HG03469 (cell line): ENCODE results near the gene PPARD.
"Not testable (repeated sequence)": the region's sequence is repeated elsewhere in the genome, so short reads cannot be mapped to it uniquely, and the experiment has no call there.

ENCODE experiments used
- ATAC-seq: cut with Tn5 transposase; IDR thresholded peaks from one replicate; pipeline ENCODE4 v1.9.1; 2021; ENCODE audit warnings: mild to moderate bottlenecking, moderate library complexity, moderate number of reproducible peaks; ENCODE audit not compliant: unreplicated experiment

PPARD gene

DNA sequence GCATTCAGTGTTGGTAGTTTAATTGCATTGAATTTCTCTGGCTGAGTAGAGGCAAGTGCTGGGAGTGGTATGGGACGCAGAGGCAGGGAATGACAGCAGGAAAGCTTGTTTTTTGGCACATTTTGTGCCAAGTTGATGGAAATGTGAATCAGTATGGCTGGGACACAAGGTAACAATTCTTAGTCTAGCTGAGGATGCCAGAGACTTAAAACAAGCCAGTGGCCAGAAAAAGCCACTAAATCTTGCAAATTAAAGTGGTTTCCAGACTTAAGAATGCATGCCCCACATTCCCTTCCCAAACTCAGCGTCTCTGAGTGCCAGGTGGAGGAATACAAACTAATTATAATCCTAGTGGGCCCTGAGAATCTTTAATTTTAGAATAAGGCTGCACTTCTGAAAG lies 35.9 kb downstream of the PPARD start:
- ATAC-seq, result no peak

DNA sequence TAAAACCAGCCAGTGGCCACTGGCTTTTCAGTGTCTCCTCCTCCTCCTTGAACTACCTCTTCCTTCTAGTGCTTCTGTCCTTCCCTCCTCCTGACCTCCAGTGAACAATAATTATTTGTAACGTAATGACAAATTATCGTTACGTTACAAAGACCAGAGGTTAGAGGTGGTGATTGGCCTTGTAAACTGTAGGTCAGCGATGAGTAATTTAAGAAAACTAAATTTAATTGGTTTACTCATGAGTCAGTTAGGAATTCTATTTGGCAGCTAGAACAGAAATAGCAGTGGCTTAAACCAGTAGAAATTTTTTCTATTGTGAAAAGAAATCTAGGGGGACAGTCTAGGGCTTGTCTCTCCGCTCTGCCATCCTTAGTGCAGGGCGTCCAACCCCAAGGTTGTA lies 38.8 kb downstream of the PPARD start:
- no peak for ATAC-seq

DNA sequence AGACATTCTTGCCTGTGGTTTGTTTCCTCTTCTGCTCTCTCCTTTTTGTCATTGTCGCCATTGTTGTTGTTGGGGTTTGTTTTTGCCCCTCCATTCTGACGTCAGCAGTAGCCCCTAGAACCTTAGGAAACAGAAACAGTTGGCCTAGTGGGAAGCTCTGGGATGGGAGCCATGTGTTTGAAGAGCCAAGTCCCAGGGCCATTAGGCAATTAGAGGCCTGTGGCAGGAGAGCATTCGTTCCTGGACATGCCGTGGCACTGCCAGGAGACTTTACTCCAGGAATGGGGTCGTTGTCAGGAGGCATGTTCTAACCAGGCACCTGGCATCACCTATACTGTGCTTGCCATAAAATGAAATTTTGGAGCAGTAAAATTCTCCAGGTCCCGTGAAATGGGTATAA lies 39.7 kb downstream of the PPARD start:
- no peak for ATAC-seq

DNA sequence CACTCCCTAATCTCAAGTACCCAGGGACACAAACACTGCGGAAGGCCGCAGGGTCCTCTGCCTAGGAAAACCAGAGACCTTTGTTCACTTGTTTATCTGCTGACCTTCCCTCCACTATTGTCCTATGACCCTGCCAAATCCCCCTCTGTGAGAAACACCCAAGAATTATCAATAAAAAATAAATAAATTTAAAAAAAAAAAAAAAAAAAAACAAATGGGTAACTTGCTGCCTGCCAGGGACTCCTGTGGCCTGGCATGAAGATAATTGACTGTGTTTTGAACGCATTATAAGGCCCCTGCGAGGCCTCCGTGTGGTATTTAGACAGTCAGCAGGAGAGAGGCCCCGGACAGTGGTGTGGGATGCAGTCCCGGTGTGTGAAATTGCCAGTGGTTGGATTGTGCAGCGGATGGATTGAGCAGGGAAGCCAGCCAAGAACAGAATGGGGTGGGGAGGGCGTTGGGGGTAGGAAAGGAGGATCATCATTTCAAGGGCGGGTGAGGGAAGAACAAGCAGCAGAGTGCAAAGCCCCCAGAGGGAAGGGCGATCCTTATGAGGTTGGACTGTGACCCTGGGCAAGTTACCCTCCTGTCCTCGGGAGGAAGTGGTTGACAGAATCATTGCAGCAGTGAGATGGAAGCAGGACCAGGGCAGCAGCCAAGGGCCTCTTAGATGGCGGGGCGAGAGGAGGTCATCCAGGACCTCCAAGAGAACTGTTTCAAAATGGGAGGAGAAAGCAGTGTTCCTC lies 43.3 kb downstream of the PPARD start:
- no peak for ATAC-seq

DNA sequence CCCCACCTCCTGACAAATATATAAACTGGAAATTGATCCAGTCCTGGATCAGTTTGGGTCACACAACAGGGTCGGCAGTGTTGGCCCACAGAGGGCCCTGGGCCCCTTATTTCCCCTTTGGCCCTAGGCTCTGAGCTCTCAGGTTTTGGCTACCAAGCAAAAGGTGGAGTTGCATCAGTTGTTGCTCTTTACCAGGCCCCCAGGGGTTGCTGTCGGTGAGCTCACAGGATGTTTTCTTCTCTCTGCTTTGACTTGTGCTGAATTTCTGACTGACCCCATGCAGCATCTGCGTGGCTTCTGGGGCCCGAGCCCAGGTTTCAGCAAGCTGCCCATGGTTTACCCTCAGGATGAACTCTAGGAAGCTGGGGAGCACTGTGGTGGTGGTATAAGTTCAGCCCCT lies 44.6 kb downstream of the PPARD start:
- no peak for ATAC-seq

DNA sequence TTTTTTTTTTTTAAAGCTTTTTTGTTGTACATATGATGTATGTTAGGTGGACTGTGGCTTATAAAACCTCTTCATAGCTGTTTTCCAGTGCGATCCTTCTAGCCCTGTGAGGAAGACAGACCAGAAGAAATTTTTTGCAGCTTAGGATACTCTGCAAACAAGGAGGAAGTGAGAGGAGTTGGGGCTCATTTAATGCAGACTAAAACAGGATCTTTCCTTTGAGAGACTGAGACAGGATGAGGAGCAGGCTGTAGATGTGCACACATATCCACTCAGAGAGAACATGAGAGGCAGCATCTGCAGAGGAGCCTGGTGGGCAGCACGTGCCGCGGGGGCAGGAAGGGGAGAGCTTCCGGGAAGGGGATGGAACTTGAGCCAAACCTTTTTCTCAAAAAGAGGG lies 45.7 kb downstream of the PPARD start:
- ATAC-seq, result no peak

DNA sequence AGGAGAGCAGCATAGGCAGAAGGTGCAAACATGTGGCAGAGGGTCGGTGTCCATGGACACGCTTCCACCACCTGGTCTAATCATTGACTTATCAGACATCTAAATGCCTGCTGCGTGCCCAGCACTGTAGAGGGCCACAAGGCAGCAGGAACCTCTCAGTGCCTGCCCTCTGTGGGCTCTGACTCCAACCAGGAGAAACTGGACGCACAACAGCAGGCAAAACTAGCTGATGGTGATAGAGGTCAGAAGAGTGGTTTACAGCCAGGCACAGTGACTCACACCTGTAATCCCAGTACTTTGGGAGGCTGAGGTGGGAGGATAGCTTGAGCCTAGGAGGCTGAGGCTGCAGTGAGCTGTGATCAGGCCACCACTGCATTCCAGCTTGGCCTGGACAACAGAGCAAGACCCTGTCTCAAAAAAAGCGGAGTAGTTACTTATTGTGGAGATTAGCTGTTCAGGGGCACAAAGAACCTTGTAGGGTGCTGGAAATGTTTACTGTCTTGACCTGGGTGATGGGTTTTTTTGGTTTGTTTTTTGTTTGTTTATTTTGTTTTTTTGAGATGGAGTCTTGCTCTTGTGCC lies 46.5 kb downstream of the PPARD start:
- no peak for ATAC-seq

DNA sequence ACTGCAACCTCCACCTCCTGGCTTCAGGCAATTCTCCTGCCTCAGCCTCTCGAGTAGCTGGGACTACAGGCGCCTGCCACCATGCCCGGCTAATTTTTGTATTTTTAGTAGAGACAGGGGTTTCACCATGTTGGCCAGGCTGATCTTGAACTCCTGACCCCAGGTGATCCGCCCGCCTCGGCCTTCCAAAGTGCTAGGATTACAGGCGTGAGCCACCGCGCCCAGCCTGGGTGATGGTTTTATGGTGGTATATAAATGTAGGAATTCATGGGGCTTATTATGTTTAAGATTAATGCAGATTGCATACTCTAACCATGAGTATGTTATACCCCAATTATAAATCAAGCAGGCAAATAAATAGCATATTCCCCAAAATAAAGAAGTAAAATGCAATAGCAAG lies 47.0 kb downstream of the PPARD start:
- not testable (repeated sequence) for ATAC-seq

DNA sequence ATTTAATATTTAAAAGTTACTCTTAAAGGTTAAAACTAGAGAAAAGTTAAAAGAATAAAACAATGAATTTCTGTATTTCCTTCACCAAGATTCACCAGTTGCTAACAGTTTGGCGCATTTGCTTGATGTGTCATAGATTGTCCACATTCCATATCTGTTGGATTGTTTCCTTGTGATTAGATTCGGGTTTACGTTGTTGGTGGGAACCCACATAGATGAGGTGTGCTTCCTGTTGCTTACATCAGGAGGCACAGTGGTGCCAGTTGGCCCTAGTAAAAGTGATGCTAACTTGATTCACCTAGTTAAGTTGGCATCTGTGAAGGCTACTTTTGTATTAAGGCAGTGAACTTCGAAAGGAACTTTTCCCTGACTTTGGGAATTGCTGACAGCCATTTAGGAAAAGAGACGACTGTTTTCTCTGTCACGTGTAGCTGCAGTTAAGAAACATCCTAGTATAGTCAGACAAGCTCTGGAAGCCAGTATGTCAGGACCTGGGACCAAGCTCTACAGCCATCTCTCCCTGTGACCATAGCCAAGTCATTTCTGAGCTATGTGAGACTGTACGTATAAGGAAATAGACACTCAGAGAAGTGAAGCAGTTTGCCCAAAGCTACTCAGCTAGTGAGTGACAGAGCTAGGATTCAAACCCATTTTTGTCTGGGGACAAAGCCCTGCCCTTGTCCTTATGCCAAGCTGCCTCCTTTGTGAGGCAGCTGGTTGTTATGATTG lies 49.0 kb downstream of the PPARD start:
- ATAC-seq, result no peak

DNA sequence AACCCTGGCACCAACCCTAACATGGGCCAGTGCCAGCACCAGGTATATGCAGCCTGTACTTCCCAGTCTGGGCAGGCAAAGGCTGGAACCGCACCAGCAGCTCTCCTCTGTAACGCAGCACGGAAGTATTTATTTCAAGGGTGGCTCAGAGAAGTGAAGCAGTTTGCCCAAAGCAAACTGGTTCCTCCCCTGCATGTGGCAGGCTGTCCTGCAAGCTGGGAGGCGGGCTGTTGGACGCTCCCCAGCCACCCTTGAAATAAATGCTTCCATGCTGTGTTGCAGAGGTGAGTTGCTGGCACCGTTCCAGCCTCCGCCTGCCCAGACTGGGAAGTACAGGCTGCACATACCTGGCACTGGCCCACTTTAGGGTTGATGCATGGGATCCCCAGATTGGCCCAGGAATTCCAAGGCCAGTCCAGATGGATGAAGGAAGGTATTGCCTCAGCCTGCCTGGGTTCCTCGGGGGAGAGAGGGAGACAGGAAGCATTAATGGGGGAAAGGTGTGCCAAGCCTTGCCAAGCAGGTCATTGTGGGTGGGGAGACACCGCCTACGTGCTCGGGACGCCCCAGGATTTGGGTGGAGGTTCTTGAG lies 49.8 kb downstream of the PPARD start:
- no peak for ATAC-seq

DNA sequence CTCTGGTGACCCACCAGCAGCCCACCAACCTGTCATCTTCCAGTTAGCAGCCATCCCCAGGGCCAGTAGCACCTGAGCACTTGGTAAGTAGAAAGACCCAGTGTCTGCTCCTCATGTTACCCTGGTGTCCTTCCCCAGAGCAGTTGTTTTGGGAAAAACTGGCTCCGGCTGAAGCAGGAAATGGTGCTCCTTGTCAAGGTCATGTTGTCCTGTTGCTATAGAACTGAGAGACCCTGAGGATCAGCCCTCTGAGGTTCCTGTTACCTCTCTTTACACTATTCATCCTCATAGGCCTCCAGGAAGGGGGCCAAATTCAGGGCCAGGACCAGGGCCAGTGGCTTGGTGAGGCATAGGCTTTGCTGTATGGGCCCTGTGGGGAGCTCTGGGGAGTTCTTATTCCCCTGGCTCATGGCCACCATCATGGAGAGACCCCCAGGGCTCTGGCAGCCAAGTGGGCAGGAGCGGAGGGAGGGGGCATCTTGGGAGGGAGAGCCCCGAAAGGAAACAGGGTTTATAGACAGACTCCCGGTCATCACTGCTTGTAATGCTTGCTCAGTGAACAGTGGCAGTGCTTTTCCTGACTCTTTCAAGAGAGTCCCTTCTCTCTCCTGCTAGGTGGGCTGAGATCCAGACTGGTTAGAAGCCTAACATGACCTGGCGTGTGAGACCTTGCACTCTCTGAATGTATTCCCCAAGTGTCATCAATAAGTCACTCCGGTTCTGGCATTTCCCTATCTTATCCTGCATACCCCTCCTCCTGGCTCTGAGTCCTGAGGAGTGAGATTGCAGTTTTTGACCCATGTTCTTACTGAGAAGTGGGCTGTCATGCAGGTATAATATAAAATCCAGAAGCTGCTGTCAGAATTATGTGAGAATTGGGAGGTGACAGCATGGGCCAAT lies 50.7 kb downstream of the PPARD start:
- ATAC-seq, result no peak

DNA sequence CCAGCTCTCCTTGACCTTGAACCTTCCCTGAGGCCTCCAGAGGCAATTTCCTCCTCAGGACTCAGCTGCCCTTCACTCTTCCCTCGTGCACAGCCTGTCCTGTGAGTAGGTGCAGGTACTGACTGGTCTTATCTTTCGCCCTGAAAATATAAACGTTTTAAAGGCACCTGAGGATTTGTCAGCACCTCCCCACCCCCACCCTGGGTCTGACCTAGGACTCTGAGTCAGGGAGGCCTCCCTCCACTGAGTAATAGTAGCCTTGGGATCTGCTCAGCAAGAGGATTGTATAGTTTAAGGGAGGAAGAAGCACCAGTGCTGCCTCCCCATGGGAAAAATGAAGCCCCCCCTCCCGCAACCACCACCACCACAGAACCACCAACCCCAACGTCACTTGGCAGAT lies 54.6 kb downstream of the PPARD start:
- ATAC-seq, result no peak

DNA sequence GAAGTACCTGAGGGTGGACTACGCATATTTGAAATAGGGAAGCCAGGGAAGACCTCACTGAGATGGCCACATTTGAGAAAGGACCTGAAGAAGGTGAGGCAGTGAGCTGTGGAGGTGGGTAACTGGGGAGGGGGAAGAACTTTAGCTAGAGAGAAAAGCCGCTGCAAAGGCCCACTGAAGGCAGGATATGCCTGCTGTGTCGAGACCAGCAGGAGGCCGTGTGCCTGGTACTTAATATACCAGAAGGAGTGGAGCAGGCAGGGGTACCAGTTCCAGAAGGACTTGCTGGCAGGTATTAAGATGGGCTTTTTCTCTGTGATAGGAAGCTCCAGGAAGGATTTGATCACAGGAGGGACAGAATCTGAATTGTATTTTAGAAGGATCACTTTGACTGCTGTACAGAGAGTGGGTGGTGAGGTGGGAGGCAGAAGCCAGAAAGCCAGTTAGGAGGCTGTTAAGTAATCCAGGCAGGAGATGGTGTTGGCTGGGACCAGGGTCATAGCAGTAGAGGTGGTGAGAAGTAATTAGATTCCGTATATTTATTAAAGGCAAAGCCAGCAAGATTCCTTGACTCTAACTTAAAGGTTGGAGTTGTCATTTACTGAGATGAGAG lies 55.6 kb downstream of the PPARD start:
- no peak for ATAC-seq

DNA sequence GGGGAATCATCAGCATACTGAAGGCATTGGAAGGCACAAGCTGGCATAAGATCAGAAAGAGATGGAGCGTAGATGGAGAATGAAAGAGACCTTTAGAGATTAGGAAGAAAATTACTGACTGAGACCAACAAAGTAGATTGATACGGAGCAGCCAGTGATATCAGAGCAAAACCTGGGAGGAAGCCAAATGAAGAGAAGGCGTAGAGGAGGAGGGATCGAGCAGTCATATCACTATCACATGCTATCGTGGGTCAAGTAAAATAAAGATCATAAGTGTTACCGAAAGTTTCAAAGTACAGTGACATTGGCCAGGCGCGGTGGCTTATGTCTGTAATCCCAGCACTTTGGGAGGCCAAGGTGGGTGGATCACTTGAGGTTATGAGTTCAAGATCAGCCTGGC lies 56.2 kb downstream of the PPARD start:
- ATAC-seq, result no peak

DNA sequence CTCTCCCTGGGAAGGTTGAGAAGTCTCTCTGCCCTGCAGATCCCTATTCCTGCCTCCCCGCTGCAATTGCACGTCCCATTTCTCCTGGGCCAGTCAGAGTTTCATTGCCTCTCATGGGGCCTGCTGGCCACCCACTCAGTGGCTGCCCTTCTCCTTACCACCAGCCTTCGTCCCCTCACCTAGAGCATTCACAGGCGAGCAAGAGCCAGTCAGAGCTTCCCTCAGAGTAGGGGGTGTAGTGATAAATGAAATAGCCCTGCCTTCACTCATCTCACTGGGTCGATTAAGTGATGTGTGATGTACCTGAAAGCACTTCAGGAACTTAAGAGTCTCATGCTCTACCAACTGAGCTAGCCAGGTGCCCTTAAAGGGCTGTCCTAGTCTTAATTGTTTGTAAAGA lies 57.8 kb downstream of the PPARD start:
- no peak for ATAC-seq

DNA sequence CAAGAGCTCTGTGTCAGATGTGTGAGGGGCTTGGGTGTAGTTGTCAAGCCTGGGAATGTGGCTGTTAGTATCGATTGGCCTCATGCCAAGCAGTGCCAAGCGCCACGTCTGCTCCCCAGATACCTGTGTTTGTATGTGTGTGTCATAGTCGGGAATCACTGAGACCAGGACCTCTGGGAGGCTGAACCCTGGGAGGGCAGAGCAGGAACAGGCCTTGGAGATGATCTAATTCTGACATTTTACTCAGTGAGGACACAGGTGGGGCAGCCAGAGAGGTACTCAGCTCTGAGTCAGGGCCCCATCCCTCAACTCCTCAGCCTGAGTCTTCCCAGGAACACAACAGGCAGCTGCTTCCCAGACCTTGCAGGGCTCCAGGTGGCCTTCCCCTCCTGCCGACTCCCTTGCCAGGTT lies 58.5 kb downstream of the PPARD start:
- no peak for ATAC-seq

DNA sequence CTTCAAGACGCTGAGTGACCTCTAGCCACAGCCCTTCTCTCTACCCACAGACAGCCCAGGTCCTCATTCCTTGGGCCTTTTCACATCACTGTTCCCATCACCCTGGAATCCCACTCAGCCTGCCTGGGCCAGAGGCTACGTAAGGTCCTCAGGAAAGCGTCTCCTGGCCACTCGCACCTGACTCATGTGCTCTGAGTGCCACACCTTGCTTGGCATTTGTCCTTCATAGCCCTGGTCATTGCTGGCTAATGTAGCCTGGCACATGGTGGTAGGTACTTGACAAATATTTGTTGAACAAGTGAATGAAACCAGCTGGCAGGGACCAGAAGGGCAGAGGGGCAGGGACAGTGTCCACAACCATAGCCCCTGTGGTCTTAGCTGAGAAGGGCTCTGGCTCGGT lies 59.2 kb downstream of the PPARD start:
- ATAC-seq, result no peak

DNA sequence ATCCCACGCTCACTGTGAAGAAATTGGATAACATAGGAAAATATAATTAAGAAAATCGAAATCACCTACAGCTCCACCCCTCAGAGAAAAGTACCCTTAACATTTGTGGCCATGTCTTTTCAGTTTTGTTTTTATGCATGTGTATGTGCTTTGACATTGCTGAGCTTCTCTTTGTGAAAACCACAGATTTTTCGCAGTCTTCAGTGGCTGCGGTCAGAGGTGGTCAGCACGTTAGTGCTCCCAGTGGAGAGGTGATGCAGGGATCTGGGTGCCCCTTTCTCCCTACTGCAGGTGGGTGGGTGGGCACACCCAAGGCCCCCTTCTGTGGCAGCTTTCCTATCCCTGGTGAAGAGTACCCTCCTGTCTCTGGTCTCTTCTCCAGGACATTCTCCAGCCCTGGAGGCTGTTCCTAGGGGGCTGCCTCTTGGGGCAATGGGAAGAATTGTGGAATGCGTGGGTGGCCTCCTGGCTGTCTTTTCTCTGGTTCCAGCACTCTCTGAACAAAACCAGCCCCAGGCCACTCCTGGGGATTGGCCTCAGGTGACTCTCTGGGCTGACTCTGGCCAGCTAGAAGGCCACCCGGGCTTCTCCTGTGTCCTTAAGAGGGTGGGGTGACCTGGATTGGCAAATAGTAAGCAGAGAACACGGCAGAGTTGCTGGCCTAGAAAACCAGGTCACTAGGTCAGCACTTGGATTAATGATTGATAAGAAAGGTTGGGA lies 59.9 kb downstream of the PPARD start:
- no peak for ATAC-seq

DNA sequence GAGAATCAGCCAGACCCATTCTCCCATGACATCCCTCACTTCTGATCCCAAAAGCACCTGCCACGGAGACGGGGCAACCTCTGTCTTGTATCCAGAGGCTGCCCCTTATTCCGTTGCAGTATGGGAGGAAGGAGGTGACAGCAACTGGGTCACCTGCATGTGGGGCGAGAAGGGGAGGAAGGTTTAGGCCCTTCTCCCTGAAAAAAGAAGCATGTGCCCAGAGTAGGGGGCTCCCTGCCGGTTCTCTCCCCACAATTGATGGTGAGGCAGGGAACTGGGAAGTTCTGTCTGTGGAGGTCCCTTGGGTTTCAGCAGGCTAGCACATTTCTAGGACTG lies 60.5 kb downstream of the PPARD start:
- ATAC-seq, result no peak
